ENCODE data around the gene SPTB. TPM values are rescaled to one million over a fixed set of nuclear protein-coding genes. Genes with fewer than 3 reads are reported as not detected.
A peak's percentile ranks its signal among the peaks of the same experiment; 100 is the strongest.

SPTB gene
- total RNA-seq, 1 donor from 2014 or later = 0.10 TPM

DNA sequence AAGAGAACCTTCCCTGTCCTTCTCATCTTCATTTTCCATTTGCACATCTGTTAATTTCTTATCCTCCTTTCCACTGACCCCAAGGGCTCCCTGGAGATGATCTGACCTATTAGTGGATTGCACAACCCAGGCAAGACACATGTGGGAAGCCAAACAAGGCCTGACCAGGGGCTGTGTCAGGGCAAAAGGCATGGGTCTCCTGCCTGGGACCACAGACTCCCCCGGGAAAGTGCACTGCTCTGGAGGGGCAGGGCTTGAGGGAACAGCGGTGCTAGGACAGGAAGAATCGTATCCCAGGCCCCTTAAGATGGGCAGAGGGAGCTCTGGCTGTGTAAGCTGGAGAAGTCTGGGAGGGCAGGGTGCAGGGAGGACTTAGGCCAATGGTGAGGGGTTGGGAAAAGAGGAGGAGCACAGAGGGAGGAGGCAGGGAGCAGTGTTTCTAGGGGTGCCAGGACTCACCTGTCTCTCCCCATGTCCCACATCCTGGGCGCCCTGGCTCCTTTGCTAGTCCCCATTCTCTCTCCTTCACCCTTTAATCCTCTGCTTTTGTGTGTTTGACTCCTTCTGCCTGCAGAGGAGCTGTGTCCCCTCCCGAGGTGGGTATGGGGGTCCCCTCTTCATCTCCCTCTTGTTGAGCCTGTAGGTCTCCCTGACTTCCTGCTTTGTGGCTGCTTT, 150.2 kb downstream of the SPTB start:
- no peak for DNase-seq (ENCODE audit: low read depth)

DNA sequence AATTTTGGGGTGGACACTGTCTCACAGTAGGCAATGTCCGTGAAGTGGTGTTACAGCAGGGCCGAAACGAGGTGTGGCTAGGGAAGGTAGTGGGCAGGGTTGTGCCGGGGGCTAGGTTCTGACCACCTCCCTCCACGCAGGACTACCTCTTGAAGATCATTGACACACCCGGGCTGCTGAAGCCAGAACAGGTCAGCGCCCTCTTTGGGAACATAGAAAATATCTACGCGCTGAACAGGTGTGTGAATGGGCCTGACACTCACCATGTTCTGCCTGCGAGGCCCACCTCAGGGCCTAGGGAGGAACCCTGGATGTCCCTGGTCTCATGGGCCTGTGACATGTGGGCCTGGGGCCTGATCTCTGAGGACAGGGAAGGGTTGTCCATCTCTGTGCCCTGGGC, 150.9 kb downstream of the SPTB start:
- no peak for DNase-seq (ENCODE audit: low read depth)

DNA sequence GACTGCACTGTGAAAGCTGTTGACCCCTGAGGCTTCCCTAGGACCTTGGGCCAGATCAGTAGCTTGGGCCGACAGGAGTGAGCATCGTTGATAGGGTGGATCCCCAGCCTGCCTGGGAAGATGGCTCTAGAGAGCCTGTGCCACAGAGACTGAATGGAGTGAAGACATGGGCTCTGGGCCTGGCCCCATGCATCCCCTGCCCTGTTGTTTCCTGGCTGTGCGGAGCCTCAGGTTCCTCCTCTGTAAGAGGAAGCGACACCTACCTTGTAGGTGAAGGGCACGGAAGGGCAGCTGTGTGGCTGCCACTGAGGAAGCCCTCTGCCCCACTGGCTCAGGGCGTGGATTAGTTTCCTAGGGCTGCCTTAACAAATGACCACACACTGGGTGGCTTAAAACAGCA, 151.6 kb downstream of the SPTB start:
- DNase-seq (ENCODE audit: low read depth) = no peak

DNA sequence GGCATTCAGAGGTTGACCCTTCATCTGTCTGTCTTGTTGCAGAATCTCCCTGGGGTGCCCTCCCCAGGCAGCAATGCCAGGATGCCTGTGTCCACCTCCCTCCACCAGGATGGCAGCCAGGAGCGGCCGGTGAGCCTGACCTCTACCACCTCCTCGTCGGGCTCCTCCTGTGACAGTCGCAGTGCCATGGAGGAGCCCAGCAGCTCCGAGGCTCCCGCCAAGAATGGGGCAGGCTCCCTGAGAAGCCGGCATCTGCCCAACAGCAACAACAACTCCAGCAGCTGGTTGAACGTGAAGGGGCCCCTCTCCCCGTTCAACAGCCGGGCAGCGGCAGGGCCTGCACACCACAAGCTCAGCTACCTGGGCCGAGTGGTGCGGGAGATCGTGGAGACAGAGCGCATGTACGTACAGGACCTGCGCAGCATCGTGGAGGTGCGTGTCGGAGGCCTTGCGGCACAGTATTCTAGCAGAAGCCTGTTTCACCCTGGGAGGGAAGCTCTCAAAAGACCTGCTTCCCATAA, 152.1 kb downstream of the SPTB start:
- DNase-seq (ENCODE audit: low read depth) = no peak

DNA sequence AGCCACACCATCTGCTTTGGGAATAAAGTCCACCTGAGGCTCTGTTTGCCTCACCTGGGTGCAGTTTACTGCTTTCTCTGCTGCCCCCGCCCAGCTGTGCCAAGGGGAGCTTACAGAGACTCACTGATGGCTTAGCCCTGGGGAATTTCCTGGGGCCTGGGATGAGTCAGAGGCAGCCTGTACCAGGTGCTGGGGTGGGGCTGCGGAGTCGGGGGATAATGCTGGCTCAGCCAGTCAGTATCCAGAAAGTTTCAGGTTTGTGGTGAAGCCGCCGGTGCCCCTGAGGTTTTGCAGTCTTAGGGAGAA, 153.2 kb downstream of the SPTB start:
- peak; percentile 79 for DNase-seq (ENCODE audit: low read depth)

DNA sequence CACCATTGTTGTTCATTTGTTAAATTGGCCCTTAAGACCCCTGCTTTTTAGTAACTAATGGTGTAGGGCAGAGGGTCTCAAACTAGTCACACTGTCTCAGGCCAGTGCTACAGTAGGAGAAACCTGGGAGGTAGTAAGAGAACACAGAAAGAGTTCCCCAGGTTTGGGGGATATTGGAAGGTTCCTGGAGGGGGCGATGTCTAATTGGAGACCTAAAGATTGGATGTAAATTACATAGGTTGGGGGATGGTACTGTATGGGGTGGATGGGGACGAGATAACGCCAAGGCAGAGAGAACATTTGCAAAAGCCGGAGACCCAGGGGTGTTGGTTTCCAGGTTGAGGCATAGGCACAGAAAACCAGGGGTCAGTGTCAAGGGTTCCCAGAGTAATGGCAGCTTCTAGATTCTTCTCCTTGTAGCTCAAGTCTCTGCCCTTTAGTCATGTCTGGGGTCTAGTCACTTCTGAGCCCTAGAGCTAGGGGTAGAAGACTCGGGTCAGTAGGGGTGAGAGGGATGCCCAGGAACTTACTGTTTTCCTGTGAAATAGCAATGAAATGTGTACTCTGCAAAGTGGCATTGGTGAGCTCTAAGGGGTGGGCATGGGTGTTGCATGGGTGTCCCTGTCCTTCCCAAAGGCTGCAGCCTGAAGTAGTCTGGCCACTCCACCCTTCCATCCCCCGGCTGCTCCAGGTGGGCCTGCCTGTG, 153.7 kb downstream of the SPTB start:
- no peak for DNase-seq (ENCODE audit: low read depth)

DNA sequence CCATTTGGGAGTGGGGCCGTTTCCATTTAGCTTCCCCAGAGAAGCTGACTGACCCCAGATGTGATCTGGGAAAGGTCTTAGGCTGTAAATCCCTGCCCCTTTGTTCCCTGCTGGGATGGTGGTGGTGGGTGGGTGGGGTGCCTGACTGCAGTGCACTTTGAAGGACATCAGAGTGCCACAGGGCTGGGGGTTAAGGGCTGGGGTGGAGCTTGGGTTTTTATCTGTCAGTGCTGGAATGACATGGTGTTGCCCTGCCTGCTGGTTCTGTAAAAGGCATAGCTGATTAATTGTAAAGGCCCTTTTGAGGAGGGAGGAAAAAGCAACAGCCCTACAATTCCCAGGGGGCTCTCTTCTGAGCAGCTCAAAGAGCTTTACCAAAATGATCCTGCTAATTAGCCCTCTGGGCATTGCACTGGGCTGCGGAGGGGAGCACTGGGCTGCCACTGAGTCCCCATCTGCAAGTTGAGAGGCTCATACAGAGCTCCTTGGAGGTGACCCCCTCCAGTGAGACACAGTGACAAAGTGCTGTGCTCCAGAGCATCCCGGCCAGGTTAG, 154.4 kb downstream of the SPTB start:
- no peak for DNase-seq (ENCODE audit: low read depth)

DNA sequence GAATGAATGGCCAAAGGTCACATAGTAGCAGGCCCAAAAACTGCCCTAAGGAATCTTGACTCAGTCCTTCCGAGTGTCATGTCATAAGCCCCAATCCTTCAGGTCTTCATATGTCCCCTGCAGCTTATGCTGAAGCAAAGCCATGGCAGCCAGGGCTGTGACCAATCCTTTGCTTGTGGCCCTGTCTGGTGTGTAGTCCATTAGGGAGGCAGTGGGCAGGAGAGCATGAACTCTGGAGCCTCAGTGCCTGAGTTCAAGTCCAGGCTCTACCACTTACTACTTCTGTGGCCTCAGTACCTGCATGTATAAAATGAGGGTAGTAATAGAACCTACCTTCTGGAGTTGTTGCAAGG, 155.2 kb downstream of the SPTB start:
- no peak for DNase-seq (ENCODE audit: low read depth)

DNA sequence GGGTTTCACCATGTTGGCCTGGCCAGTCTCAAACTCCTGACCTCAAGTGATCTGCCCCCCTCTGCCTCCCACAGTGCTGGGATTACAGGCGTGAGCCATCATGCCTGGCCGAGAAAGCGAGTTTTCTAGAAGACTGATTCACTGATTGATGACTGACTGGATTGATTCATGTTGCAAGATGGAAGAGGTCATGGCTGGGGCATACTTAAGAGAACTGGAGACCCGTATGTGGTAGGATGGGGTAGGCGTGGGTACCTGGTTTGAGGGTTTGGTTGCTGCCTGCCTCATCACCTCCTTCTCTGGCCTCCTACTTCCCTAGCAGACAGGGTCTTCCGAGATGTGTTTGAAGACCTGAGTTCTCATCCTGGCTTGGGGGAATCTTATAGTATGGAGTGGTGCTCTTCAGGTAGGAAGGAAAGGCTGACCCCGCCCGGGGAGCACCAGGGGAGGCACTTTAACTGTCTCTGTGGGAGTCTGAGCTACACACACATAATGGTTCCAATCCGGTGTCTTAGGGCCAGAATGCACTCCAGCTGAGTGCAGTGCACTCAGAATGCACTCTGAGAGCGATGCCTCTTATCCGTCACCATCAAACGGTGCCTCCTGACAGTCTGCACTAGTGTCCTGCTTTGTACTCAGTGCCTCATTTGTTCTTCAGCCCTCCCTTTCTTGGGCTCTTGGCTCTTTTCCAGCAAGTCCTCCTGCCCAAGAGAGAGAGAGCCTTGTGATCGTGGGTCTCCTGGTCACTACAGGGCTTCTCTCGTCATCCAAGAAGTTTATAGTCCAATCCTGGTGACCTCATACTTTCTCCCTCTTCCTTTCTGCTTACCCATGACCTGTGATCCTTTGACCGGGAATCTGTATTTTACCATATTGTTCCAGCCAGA, 155.8 kb downstream of the SPTB start:
- peak; percentile 83 for DNase-seq (ENCODE audit: low read depth)

DNA sequence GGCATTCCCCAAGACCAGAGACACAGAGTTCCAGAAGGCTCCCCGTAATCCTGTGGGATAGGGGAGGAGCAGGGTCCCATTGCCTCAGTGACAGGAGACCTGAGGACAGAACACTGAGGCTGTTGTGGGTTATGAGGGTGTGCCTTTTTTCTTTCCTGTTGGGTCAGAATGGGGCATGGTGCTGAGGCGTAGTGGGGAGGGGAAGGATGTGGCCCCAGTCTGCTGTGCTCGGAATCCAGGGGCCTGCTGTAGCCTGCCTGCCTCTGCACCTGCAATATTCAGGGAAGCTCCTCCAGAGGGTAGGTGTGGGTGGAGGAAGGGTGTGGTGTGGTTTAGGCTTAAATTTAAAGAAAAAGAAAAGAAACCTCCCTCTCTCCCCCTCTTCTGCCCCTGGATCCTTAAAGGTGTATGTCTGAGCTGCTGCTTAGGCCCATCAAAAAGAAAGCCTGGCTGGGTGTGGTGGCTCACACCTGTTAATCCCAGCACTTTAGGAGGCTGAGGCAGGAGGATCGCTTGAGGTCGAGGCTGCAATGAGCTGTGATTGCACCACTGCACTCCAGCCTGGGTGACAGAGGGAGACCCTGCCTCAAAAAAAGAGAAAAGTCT, 156.8 kb downstream of the SPTB start:
- DNase-seq (ENCODE audit: low read depth) = no peak

DNA sequence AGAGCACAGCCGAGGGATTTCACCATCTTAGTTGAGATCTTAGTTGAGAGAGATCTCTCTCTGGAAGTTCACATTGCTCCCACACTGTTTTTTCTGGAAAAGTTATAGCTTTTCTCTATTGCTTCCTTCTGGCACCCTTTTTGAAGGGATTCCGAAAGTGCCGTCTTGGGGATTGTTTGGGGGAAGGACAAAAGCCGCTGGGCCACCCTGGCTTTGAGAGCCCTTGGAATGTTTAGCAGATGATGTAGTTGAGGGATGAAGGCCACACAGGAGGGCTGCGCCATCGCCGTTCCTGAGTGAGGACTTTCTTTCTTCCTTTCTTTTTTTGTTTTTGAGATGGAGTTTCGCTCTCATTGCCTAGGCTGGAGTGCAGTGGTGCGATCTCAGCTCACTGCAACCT, 157.8 kb downstream of the SPTB start:
- DNase-seq (ENCODE audit: low read depth) = no peak

DNA sequence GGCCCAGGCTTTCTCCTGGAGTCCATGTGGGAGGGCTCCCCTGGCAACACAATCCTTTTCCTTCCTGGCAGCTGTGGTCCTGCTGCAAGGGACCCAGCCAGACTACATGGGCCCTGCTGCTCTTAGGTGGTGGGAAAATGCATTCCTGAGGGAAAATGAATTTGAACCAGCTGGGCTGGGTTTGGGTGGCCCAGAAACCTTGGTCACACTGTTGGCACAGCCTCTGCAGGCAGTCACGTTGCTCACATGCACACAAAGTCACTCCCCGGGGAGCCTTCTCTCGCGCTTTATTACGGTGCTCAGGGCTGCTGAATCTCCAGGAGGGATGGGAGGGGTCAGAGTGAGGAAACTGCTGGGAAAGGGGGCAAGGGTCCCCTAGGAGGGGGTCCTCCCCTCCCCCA, 158.3 kb downstream of the SPTB start:
- peak; percentile 72 for DNase-seq (ENCODE audit: low read depth)

DNA sequence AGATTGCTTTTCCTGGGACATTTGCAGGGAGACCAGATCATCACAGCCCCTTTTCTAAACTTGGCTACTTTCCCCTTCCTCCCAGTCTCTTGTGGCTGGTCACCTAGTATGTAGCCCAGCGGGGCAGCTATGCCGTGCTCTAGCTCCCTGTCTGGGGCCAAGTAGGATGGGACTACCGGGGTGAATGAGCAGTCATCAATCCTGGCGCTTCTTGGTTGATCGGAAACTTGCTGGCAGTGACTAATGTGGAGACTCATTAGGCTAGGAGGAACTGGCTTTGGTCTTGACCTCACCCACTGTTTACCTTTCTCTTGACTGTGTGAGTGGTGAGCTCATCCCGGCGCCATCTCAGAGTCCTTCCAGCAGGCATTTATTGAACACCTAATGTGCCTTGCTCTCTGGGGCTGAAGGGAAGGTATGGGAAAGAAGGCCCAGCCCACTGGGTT, 159.6 kb downstream of the SPTB start:
- peak; percentile 98 for DNase-seq (ENCODE audit: low read depth)

DNA sequence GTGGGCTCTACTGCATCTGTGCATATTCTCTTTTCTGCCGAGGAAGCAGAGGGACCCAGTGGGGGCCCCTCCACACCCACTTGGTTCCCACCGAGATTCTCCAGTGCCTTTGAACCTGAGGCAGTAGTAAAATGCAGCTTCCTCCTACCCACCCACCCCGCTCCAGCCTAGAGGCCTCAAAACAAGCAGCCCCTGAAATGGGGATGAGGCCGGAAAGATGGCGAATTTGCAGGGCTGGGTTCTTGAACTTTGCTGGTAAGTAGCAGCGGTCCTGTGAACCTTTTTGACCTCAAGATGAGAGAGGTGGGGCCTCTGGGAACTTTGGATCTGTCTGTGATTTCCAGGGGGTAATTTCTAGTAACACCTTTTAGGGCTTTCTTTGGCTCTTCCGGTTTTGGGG, 160.1 kb downstream of the SPTB start:
- no peak for DNase-seq (ENCODE audit: low read depth)

DNA sequence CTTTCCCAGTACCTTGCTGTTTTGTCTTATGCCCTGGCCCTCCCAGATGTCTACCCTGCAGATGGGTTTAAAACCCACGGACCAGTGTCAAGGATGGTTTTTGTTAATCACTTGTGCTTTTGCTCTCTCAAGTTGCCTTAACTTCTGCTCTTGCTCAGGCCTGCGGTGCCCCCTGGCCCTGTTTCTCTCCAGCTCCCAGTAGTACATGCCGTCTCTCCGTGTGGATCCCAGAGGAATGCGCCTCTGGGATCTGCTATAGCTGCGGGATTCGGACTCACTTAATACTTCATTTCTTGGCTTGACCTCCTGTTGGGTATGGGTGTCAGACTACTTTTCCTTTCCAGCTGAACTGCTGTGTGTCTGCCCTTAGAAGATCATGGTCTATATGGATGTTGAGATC, 160.9 kb downstream of the SPTB start:
- DNase-seq (ENCODE audit: low read depth) = no peak

DNA sequence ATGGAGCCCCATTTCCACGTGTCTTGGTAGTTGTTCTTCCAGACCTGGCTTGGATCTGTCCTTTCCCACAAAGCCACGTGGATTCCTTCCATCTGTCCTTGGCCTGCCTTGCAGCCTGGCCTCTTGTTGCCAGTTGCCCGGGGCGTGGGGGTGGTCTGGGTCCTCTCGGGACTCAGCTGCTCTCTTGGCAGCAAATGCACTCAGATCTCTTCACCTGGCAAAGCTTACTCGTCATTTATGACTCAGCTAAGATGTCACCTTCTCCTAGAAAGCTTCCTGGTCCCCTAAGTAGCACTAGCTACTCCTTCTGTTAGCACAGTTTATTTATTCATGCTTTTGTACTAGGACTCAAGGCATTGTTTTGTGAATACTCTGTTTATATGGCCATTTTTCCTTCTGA, 161.8 kb downstream of the SPTB start:
- DNase-seq (ENCODE audit: low read depth) = peak; percentile 66

DNA sequence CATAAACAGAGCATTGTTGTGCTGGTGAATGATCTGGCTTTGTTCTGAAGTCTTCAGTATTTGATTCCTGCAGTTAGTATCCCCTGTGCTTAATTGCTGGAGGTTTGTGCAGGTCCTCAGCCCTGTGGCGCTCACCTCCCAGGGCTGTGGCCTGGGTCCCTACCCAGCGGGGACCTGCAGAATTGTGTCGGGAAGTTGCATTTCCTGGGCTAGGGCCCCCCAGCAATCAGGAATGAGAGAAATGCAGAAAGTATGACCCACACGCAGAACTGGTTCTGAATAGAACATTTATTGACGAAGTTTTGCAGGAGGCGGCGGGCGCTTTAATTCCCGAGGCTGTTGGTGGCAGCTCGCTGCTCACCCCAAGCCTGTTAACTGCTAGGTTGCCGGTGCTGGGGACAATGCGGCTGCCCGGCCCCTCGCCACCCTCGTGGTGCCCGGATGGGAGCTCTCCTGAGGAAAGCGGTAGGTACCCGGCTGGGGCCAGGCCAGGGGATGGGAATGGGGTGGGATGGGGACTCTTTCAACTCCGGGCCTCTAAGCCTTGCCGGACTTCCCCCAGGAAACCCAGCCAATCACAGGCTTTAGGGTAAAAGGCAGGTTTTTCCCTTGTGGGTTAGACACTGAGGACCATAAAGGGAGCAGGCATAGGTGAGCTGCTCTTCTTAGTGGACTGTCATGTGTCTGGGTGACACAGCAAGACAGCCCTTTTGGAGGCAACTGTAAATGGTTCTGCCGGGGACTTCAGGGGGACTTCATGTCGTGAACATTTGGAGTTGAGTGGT, 163.9 kb downstream of the SPTB start:
- no peak for DNase-seq (ENCODE audit: low read depth)

DNA sequence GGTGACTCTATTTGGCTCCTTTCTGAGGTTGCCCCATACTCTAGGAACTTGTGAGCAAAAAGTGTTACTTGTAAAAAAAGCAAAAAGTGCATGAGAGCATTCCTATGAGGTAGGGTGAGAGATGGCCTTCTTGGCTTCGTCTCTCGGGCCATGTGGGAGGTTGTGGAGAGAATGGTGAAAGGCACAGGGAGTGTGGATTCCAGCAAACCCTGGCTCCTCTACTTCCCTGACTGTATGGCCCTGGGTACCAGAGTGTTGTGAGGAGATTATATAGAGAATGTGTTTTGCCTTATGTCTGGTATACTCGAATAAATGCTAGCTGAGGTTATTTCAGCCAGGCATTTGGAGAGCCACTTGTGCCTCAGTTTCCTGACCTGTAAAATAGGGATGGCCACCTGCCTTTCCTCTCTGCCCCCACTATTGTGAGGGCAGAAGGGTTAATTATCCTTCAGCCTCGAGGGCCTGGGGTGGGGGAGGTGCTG, 164.5 kb downstream of the SPTB start:
- no peak for DNase-seq (ENCODE audit: low read depth)

DNA sequence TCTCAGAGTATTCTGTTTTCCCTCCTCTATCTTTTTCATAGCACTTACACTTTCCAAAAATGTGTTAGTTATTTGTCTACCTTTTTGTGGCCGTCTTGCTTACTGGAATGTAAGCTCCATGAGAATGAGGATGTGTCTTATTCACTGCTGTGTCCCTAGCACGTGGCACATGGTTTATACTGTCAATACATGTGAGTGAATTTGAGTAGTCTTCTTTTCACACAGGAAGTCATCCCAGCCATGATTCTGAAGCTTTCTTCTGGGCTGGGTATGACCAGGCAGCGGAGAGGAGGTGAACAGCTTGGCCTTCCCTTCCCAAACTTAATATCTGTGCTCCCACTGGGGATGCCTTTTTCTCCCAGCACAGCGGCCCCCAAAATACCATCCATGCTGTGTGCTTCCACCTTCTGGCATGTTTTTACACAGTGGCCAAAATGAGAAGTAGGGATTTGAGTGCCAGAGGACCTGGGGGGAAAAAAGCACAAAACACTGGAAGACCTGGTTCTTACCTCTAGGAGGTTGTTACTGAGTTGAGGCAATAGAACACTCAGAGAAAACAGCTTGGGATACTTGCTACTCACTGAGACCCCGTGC, 165.2 kb downstream of the SPTB start:
- no peak for DNase-seq (ENCODE audit: low read depth)

DNA sequence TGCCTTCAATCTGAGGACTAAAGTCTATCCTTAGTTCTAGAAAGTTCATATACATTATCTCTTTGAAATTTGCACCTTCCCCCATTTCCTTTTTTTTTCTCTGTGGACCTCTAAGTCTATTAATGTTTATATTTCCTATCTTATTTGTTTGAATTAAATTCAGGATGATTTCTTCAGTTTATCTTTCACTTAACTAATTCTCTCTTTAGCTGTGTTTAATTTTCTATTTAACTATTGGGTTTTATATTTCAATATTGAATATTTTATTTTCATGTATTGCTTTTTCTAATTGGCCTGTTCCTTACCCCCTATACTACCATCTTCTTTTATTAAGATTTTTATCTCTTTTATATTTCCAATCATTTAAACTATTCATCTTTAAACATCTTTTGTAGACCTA, 166.0 kb downstream of the SPTB start:
- DNase-seq (ENCODE audit: low read depth) = no peak

DNA sequence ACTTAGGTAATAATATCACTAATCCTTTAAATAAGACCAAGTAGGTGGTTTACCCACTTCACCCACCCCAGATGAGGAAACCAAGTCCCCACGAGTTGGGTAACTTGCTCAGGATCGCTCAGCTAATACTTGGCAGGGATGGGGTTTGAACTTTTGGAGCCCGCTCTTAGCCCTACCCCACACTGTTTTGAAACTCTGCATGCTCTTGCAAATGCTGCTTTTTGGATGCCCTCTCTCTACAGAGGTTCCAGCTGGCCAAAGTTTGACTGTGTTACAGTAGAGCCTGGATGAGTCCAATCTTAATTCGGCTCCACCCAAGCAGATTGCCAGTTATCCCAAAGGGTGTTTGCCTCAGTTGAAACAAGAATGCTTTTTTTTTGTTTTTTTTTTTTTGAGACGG, 168.7 kb downstream of the SPTB start:
- no peak for DNase-seq (ENCODE audit: low read depth)

Data from renal cortical epithelial cell (primary cell).